GM19099 (cell line): ENCODE data around the gene PCDHAC2.

Experiments used
- POLR2A ChIP-seq: IDR thresholded peaks from 3 replicates; pipeline ENCODE4 v1.6.1; 2011; ENCODE audit warnings: low read depth; ENCODE audit not compliant: insufficient read length; ENCODE audit errors: extremely low read depth

PCDHAC2 gene, protein sequence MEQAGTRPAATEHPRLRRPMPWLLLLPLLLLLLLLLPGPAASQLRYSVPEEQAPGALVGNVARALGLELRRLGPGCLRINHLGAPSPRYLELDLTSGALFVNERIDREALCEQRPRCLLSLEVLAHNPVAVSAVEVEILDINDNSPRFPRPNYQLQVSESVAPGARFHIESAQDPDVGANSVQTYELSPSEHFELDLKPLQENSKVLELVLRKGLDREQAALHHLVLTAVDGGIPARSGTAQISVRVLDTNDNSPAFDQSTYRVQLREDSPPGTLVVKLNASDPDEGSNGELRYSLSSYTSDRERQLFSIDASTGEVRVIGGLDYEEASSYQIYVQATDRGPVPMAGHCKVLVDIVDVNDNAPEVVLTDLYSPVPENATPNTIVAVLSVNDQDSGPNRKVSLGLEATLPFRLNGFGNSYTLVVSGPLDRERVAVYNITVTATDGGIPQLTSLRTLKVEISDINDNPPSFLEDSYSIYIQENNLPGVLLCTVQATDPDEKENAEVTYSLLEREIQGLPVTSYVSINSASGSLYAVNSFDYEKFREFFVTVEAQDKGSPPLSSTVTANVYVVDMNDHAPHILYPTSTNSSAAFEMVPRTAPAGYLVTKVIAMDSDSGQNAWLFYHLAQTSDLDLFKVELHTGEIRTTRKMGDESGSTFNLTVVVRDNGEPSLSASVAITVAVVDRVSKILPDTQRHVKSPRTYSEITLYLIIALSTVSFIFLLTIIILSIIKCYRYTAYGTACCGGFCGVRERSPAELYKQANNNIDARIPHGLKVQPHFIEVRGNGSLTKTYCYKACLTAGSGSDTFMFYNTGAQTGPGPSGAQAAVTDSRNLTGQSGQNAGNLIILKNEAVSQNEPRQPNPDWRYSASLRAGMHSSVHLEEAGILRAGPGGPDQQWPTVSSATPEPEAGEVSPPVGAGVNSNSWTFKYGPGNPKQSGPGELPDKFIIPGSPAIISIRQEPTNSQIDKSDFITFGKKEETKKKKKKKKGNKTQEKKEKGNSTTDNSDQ

DNA sequence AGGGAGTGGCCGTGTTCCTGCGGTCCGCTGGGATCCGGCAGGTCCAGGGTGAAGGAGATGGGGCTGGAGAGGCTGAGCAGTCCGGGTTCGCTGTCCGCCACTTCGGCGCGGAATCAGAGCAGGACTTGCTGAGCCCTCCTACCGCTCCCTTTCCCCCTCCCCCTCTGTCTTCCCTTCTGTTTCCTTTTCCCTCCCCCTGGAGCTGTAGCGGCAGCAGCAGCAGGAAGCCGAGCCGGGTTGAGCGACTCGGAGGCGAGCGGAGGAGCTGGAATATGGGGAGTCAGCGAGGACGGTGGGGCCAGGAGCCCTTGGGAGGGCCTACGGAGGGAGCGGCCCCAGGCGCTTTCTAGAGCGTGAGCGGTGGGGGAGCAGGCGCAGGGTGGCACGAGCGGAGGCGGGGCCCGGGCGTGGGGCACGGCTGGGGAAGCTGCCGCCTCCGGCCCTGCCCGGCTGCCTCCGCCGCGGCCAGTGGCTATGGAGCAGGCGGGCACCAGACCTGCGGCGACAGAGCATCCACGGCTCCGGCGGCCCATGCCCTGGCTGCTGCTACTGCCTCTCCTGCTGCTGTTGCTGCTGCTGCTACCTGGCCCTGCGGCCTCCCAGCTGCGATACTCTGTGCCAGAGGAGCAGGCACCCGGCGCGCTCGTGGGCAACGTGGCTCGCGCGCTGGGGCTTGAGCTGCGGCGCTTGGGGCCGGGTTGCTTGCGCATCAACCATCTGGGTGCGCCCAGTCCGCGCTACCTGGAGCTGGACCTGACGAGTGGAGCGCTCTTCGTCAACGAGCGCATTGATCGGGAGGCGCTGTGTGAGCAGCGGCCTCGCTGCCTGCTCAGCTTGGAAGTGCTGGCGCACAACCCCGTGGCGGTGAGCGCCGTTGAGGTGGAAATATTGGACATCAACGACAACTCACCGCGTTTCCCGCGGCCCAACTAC is at the start of gene PCDHAC2:
Gene PCDHAC2 (plus strand): TSS at position 184 of the 933 bp plus-strand sequence. CDS start 291 bp downstream, at position 475.
- no peak for TF ChIP-seq POLR2A

DNA sequence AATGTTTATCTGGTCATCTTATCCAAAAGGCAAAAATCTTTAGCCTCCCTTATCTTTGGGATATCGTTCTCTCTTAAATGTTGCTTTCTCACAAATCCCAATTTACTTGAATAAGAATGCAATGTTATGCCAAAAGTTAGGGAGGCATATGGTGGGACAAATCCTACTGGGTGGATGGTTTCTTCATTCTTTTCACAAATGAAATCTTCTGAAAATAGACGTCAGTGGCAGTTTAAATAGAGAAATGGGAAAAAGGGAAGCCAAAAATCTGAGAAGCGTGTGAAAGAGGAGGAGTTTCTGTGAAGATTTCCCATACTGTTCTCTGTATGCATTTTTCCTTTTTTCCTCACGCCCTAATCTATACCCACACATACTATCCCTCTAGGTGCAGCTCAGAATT is 42.7 kb upstream of the PCDHAC2 start:
- no peak for TF ChIP-seq POLR2A

DNA sequence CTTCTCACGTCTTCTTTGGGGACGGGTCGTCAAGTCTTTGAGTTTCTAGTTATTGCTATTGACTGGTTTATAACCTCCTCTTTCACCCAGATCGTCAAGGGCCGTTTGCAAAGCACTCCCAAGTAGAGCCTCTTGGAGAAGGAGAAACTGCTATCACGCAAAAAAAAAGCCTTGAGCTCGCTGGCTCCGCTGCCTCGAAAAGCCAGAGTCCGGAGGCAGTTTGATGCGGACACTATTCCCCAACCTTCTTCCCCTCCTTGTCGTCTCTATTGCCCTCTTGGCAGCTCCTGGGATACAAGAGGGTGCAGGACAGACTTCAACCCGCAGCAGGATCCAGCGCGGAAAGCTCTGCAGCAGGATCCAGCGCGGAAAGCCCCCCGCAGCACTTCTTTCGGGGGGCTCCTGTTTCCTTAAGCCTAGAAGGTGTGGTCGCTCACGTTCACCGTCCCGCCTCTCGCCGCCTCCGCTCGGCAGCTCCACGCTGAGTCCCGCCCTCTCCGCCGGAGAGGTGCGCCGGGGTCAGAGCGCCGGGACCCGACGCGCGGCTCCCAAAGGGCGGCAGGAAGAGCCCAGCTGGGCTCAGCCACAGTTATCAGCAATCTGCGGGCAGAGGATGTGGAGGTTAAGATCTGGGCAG is 40.4 kb upstream of the PCDHAC2 start, which contains the start of gene PCDHAC1:
Gene PCDHAC1 (plus strand): TSS at position 494 of the 637 bp plus-strand sequence. CDS start 594 bp downstream, outside the sequence.
- no peak for TF ChIP-seq POLR2A

DNA sequence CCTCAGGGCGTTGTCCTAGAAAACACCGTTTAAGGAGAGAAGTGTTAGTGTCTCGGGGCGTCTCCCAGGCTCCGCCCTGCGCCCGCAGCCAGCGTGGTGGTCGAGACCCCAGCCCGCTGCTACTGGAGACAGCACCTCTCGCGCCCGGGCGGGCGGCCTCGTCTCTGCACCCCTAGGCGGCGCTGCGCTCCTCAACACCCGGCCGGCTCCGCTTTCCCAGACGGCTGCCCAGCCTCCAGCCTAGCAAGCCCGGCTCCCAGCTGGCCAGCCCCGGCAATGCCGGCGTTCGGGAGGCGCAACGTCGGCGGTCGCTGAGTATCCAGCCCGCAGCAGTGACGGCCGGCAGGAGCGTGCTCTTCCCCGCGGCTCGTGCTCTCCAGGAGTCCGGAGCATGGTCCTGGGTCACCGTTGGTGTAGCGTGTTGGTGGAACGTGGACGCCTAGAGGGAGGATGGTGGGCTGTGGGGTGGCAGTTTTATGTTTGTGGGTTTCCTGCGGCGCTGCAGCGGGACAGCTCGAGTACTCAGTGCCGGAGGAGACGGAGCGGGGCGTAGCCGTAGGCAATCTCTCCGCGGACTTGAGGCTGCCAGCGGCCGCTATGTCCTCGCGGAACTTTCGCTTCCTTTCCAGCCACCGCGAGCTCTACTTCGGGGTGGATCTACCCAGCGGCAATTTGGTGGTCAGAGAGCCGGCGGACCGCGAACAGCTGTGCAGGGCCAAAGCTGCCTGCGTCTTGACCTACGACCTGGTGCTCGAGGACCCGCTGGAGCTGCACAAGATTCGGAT is 39.6 kb upstream of the PCDHAC2 start:
- no peak for TF ChIP-seq POLR2A

DNA sequence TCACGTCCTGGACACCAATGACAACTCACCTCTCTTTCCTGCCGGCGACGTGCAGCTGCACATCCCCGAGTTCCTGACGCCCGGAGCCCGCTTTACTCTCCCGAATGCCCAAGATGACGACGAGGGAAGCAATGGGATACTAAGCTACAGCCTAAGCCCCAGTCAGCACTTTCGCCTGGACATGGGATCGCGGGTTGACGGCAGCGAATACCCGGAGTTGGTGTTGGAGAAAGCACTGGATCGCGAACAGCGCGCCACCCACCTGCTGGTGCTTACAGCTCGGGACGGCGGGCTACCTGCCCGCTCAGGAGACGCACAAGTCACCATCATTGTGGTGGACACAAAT is 39.1 kb upstream of the PCDHAC2 start:
- no peak for TF ChIP-seq POLR2A

DNA sequence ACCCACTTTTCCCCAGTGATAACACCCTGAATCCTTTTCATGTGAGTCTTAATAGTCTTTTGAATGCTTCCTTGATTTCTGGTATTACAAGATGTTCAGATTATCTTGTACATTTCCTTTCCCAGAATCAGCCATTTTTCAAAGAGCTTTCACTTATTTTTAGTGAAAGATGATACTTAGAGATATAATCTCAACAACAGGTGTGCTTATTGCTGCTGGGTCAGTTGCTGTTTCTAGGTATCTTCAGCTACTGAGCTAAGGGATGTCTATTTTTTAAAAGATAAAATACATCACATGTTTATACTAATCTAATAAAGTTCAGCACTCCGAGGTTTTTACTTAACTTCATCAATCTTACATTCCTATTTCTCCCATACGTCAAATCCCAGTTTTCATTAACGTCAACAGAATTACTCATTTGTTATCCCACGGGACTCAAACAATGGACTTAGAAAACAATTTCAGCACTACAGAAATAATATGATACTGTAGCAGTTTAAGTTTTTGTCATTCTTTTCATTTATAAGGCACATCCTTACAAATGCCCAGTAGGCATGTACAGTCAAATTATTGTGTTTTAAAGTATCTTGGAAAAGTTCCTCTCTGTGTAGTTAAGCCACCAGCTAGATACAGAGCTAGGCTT is 31.2 kb upstream of the PCDHAC2 start:
- no peak for TF ChIP-seq POLR2A

DNA sequence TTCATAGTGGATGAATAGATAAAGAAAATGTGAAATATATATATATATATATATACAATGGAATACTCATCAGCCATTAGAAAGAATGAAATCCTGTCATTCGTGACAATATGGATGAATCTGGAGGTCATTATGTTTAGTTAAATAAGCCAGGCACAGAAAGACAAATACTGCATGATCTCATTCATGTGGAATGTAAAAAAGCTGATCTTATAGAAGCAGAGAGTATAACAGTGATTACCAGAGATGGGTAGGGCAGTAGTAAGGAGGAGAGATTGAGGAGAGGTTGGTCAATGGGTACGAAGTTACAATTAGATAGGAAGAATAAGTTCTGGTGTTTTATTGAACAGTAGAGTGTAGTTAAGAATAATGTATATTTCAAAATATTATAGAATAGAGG is 19.7 kb upstream of the PCDHAC2 start:
- TF ChIP-seq POLR2A, result no peak

DNA sequence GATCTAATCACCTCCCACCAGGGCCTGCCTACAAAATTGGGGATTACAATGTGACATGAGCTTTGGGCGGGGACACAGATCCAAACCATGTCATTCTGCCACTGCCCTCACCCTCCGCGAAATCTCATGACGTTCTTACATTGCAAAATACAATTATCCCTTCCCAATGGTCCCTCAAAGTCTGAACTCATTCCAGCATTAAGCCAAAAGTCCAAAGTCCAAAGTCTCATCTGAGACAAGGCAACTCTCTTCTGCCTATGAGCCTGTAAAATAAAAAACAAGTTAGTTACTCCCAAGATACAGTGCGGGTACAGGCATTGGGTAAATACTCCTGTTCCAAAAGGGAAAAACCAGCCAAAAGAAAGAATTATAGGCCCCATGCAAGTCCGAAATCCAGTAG is 14.6 kb upstream of the PCDHAC2 start:
- no peak for TF ChIP-seq POLR2A

DNA sequence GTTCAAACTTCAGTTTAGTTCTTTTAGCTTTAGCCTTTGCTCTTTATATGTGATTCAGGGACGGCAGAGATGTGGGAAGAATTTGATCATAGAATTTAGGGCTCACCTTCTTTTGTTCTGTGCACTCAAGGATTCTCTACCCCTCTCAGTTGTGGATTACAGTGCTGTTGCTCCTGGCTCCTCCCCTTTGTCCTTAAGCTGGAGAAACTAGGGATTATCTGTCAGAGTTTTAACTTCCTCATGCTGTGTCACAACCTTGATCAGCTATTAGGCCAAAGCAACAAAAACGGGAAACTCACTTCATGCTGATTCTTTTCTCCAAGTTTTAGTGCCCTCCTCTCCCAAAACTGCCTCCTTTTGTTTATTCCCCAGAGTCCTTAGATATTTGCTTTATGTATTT is 13.0 kb upstream of the PCDHAC2 start:
- no peak for TF ChIP-seq POLR2A

DNA sequence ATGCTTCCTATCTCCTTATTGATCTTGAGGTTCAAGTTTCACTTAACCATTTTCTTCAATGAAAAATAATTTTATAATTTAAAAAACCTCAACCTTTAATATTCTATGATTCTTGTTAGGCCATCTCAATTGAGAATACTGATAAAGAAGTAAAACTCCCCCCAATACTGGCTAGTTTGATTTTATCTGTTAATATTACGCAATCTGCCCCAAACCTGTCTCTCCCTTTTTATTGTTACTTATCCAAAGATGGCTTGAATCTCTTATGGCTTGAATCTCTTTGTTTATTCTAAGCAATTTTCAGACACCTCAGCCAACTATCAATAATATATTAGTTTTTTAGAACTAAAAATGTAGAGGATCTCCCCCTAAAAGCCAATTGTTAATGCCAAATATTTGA is 4.1 kb upstream of the PCDHAC2 start:
- TF ChIP-seq POLR2A, result no peak

DNA sequence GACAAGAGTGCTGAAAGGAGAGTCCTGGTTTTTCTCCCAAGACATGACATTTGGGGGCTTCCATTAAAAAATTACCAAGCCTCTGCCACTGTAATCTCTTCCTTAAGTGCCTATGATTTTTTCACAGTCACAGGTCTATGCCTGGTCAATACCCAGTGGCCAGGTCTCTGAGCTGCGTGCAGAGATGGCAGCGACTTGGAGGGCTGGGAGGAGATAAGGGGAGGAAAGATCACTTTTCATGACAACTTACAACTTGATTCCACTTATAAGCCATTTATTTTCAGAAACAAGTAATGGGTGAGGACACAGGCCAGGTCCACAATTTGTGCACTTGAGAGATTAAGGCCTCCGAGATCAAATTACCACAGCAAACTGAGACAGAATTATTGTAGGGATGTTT is 1.9 kb upstream of the PCDHAC2 start:
- TF ChIP-seq POLR2A, result no peak

DNA sequence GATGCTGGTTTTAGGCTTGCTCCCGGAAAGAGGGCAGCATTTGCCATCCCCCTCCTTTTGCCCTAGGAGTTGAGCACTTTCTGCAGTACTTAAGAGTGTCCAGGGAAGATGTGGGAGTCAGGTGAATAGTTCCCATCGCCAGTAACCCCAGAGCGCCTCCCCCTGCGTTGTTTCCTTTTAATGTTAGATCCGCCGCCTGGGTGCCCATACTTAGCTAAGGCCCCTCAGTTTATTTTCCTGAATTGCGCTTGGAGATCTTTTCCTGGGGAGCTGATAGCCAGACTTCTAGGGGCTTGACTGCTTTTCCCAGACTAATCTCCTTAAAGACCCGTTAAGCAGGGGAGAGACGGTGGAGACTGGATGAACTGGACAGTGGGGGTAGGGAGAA is 377 bp upstream of the PCDHAC2 start:
- TF ChIP-seq POLR2A, result no peak
